GM21526 (cell line): ENCODE data around the gene NXPE3.
"Not testable (repeated sequence)": the region's sequence is repeated elsewhere in the genome, so short reads cannot be mapped to it uniquely, and the experiment has no call there.

Experiments used
- ATAC-seq: cut with Tn5 transposase; IDR thresholded peaks from one replicate; pipeline ENCODE4 v1.9.1; 2021; ENCODE audit warnings: moderate library complexity; ENCODE audit not compliant: unreplicated experiment, low FRiP score

Gene NXPE3

DNA sequence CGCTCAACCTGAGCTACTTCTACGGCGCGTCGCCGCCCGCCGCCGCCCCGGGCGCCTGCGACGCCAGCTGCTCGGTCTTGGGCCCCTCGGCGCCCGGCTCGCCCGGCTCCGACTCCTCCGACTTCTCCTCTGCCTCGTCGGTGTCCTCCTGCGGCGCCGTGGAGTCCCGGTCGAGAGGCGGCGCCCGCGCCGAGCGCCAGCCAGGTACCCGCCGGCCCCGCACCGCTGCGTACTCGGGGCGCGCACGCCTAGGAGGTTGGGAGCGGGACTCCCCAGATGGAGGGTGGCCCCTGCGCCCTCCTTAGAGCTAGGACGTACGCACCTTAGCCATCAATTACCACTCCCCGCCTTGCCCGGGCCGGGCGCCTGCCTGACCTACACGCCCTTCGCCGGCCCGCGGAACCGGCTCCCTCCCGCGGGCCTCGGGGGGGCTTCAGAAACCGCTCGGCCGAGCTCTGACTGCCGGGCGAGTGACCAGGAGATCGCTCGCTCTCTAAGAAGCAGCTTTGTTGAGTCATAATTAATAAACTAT lies 70.8 kb downstream of the NXPE3 start:
- peak; percentile 28 for ATAC-seq

DNA sequence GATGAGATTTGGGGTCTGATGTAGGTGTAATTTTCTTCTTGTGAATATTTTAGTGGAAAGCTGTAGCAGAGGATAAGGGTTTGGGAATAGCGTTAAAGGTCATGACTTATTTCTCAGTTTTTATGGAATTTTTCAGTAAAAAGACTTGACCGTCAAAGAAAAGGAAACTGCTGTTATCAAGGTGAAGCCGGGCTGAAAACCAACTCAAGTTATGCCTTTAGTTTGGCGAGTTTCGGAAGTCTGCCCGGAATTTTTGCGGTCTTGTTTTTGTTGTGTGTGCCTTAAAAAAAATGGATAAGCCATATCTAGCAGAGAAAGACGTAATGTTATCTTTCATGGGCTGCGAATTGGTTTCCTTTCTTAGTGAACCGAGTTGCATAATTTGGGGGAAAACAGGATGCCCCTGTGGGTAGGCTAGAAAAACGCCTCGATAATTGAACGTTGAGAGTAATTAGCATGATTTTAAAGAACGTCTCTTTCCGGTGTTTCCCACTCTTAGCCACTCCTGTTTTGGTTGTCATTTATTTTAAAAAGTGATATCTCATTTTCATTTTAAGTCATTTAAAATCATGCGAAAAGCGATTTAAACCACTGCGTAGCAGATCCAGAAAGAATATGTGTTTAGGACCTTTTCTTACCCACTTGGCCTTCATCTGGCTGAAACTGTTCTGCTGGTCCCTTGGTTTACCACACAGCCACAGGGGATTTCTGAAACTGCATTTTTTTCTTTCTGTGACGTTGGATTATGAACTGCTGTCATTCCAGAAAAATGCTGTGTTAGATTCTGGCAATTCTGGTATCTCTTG lies 71.4 kb downstream of the NXPE3 start:
- no peak for ATAC-seq

DNA sequence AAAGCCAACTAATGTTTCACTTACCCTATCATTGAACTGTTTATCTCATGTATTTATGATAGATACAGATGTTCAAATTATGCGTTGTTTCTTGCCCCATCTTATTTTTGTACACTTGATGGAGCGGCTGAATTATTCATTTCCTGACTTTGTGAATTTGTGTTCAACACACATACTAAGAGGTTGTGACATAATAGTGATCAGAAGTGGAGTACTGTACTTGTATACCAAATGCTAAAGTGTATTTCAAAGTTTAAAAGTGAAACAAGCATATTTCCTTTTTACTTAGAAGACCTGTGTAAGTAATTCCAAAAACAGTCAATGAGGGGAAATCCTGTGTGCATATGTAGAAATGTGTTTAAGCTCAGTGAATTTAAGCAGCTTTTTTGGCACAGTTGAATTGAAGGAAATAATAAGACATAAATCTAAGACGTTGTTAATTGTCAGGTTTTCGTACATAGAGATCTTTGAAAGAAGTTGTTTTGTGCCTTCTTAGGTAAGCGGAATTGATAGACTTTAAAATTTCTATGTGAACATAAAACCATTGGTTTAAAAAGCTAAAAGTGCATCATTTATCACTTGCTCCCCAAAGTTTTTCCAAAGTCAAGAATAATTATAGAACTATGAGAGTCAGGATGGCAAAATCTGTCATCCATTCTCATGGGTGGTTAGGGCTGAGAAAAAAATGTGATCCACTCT lies 72.2 kb downstream of the NXPE3 start:
- ATAC-seq: no peak

DNA sequence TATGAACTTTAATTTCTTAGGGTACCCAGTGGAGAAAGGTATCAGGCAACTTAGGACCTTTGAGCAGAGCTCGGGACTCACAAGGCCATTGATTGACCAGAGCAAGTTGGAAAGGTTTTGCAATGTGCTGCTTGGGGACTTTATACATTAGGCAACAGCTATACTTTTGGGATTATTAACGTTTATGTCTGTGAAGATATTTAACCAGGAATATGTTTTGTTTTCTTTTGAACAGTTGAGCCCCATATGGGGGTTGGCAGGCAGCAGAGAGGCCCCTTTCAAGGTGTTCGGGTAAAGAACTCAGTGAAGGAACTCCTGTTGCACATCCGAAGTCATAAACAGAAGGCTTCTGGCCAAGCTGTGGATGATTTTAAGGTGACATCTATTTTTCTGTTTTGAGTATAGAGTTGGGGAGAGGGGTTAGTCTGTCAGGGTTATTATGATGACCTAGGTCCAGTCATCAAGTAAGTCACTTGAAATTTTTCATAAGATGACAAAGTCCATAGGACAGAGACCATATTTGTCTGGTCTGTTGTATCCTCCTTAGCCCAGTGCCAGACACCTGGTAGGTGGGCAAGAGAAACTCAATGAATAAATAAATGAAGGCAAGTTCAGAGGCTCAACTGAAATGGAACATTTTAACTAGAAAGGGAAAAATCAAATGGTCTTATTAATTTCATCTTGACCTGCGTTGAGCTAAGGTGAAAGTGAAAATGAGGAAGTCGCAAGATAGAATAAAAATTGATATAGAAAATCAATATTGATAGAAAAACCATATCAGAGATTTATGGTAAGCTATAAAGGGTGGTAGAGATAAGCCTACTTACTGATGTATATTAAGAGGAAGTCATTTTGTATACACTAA lies 73.1 kb downstream of the NXPE3 start:
- ATAC-seq: no peak

DNA sequence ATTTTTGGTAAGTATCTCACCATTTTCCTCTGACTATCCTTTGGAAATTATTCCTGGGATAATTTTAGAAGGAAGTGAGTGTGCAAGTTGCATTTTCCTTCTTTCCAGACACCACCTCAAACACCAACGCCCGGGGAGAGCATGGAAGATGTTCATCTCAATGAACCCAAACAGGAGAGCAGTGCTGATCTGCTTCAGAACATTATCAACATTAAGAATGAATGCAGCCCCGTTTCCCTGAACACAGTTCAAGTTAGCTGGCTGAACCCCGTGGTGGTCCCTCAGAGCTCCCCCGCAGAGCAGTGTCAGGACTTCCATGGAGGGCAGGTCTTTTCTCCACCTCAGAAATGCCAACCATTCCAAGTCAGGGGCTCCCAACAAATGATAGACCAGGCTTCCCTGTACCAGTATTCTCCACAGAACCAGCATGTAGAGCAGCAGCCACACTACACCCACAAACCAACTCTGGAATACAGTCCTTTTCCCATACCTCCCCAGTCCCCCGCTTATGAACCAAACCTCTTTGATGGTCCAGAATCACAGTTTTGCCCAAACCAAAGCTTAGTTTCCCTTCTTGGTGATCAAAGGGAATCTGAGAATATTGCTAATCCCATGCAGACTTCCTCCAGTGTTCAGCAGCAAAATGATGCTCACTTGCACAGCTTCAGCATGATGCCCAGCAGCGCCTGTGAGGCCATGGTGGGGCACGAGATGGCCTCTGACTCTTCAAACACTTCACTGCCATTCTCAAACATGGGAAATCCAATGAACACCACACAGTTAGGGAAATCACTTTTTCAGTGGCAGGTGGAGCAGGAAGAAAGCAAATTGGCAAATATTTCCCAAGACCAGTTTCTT lies 74.2 kb downstream of the NXPE3 start:
- ATAC-seq: no peak

DNA sequence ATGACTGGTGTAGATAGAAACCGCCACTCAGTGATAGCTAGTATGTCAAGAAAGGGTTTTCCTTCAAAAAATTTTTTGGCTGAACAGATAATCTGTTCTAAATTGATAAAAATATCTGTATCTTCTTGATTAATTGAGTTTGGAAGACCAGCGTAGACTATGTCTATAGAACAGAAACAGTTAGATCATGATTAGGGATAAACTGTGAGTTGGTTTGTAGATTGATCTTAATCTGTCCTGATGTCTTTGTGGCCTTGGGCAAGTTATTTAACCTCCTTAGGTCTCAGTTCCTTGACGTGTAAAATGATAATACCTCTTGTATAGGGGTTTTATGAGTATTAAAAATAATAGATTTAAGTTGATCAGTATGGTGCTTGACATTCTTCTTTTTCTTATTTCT lies 75.0 kb downstream of the NXPE3 start:
- no peak for ATAC-seq

DNA sequence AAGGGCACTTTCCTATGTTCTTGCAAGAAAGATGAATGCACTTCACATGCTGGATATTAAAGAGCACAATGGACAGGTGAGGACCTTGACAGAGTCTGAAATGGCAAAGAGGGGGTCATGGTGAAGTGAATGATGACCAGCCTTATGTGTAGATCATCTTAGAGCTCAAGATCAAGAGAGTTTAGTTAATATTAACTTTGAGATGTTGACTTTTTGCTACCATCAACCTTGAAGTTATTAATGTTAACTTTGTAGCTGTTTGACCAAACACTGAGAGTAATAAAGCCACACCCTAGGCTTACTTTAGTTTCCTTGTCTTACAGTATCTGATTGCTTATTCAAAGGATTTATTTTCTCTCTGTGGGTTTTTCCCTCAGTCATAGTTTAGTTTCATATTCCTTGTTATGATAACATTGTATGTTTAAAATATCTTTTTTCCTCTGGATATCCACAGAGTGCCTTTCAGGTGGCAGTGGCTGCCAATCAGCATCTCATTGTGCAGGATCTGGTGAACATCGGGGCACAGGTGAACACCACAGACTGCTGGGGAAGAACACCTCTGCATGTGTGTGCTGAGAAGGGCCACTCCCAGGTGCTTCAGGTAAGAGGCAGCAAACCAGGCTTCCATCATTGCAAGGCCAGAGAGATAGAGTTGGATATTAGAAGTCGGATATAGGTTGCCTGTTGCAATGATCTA lies 75.7 kb downstream of the NXPE3 start:
- no peak for ATAC-seq

DNA sequence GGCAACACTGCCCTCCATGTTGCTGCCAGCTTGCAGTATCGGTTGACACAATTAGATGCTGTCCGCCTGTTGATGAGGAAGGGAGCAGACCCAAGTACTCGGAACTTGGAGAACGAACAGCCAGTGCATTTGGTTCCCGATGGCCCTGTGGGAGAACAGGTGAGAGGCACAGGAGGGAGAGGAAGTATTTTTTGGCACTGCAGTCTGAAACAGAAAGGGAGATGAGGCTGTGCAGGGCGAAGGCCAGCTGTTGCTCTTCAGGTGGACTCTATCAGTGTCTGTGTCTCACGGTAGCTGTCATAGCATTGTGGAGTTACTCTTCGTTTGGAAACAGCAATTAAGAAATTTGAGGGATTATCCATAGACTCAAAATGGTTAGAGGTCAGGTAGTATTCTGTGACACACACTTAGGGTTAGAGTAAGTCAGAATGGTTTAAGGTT lies 78.3 kb downstream of the NXPE3 start:
- no peak for ATAC-seq

DNA sequence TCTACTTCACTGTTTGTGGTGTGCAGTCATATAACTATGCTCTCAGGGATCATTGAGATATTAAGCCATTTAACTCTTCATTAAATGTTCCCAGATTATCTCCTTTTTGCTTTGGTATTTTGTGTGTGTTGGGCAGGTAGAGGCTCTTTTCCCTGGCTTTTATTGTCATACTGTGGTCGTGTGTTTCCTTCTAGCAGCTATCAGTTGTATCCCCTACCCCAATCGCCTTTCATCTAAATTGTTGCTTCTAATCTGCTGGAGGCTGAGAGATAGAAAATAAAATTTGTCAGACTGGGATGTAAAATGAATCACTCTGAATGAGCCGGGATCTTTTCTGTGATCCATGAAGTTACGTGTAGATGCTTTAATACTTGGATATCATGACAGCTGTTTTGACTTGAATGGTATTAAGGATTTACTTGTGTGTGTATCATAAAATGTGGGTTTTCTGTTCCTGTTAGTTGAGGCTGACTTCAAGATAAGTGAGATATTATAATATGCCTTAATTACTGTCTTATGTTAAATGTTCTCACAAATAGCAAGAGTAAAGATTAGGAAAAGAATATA lies 79.5 kb downstream of the NXPE3 start:
- no peak for ATAC-seq

DNA sequence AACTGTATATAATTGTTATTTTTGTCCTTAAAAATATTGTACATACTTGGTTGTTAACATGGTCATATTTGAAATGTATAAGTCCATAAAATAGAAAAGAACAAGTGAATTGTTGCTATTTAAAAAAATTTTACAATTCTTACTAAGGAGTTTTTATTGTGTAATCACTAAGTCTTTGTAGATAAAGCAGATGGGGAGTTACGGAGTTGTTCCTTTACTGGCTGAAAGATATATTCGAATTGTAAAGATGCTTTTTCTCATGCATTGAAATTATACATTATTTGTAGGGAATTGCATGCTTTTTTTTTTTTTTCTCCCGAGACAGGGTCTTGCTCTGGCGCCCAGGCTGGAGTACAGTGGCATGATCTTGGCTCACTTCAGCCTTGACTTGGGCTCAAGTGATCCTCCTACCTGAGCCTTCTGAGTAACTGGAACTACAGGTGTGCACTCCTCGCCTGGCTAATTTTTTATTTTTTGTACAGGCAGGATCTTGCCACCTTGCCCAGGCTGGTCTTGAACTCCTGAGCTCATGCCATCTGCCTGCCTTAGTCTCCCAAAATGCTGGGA lies 81.0 kb downstream of the NXPE3 start:
- ATAC-seq: no peak

DNA sequence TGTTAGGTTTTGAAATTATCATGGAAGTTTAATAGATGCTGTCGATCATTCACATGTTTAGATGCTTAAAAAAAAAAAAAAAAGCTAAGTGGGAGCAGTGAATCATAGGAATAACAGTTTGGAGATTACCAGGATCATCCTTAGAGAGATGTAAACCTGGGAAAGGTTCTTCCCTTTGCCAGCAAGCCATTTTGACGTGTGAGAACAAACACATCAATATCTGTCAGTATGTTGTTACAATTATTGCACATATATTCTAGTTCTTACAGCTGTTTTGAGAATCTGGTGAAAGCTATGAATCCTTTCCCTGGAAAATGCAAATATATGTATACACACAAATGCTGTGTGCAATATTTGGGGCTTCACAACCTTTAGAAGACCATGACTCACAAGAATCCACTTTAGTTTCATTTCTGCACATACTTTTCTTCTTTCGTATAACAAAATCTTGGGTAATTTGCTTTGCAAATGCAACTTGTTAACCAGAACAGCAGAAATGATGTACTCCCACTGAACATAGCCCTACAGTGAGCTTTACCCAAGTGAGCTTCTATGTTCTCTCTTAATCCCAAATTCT lies 82.3 kb downstream of the NXPE3 start:
- no peak for ATAC-seq

DNA sequence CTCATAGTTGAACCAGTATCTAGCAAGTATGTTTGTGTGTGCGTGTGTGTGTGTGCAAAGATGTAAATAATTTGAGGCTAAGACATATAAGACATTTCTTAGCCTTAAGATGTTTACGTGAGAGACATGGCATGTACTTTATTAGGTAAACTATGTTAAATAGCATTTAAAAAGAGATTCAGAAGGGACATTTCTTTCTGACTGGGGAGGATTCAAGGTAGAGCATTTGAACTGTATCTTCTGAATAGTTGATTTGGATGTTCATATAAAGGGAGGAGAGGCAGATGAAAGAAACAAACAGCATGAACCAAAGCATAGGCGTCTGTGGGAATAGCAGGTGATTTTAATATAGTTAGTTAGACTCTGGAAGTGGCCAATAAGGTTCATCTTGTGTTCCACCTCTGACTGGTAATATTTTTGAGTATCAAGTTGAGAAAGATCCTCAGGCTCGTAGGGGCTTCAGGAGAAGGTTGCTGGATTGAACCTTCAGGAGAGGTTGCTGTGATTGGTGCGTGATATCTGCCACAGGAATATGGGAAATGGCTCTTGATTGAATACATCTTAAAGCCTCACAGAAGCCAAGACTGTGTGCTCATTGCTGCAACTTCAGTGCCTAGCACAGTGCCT lies 82.9 kb downstream of the NXPE3 start:
- no peak for ATAC-seq

DNA sequence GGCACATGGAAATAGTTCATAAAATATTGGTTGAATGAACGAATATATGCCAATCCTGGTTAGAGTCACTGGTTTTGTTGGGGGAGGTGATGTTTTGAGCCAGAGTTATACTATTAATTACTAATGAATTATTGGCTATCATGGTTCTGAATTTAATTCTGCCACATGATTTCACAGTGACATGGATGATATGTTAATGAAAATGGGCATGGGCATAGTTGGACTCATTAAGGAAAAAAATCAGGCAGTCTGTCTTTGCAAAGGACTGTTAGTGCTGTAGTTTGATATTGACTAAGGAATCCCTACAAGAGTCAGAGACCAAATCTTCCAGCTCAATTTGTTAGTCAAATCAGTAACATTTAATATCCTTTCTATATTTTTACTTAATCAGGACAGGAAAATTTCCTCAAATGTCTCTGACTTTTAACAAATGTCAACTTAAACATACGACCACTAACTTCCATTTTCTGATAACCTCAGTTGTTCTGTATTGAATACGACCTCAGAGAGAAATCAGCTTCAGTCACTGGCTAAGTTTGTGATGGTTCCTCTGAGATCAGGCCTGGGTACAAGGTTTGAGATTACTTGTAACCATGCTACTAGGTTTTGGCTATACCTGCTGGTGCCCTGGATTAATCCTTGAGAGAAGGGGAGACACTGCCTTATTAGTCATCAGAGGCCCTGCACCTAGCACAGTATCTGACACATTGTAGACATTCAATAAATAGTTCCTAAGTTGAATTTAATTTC lies 83.6 kb downstream of the NXPE3 start:
- no peak for ATAC-seq

DNA sequence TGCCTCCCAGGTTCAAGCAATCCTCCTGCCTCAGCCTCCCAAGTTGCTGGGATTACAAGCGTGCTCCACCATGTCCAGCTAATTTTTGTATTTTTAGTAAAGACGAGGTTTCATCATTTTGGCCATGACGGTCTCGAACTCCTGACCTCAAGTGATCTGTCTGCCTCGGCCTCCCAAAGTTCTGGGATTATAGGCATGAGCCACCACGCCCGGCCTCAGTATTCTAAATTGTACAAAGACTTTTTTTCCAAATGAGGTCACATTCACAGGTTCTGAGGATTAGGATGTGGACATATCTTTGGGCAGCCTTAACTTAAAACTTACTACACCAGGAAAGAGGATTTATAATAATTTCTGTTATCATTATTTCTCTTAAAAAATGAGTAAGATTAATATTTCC lies 85.9 kb downstream of the NXPE3 start:
- ATAC-seq: not testable (repeated sequence)

DNA sequence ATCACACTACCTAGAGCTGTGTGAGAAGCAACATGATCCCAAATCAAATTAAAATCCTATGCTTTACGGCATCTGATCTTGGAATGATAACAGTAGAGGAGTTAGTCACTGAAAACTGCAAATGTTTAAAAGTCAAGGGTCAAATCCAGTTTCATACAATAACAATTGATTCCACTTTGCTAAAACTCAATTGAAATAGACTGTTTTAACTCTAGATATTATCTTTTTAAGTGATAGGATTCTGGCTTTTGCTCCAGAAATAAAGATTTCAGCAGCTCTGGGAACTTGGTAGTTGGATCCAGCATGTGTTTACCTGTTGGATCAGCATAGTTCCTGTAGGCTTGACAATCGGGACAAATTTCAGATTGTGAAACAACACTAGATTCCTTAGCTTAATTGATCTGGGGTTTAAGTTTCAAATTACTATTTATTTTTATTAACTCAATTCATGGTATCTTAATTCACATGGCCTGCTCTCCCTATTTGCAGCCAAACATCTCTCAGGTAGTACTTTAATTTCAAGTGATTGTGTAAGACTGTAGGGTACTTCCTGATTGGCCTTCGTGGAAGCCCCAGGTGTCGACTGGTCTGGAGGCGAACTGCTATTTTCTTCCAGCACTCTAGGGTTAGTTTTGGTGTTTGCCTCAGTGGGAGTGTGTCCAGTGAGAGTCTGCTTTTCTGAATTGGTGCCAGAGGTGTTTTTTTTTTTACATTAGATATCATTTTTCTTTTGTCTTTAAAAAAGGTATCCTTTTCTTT lies 86.9 kb downstream of the NXPE3 start:
- ATAC-seq: no peak

DNA sequence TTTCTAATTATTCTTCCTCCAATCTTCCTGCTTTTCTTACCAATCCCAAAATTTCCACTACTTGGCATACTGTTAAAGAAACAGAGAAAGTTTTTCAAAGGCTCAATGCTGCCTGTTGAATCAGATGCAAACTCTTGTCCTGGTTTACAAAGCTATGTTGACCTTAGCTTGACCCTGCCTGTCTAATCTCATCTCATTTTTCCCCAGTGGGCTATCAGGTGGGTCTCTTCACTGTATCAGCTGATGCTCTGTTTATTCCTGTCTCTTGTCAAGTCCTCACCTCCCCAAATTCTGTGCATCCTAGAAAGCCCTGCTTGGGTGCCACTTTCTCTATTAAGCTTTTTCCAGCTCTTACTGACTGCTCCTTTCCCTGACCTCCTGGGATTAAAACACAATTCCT lies 88.5 kb downstream of the NXPE3 start:
- ATAC-seq: no peak

DNA sequence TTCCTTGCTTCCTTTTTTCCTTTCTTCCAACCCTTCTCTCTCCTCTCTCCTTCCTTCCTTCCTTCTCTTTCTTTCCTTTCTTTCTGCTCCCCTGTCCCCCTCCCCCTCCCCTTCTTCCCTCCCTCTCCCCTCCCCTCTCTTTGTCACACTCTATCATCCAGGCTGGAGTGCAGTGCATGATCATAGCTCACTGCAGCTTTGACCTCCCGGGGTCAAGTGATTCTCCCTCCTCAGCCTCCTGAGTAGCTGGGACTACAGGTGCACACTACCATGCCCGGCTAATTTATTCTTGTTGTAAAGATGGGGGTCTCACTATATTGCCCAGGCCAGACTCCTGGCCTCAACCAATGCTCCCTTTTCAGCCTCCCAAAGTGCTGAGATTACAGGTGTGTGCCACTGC lies 89.0 kb downstream of the NXPE3 start:
- ATAC-seq: no peak
